Mesodermal cell (in vitro differentiated cells): Measurements from ENCODE around the gene LAPTM5.
"Not testable (repeated sequence)": the region's sequence is repeated elsewhere in the genome, so short reads cannot be mapped to it uniquely, and the experiment has no call there.

ENCODE experiments used
- H3K27ac ChIP-seq: 2 replicates; pipeline ENCODE4 v1.7.0; 2013; ENCODE audit warnings: mild to moderate bottlenecking, low read depth, low read length, moderate library complexity; ENCODE audit not compliant: severe bottlenecking
- H3K36me3 ChIP-seq: 2 replicates; pipeline ENCODE4 v1.7.1; 2013; ENCODE audit warnings: mild to moderate bottlenecking, low read length, moderate library complexity; ENCODE audit not compliant: control insufficient read depth, insufficient read depth
- H3K4me1 ChIP-seq: one replicate; pipeline ENCODE4 v1.7.1; 2013; ENCODE audit warnings: mild to moderate bottlenecking, low read length; ENCODE audit not compliant: insufficient read depth, control insufficient read depth, poor library complexity, severe bottlenecking
- H3K4me3 ChIP-seq: 2 replicates; pipeline ENCODE4 v1.7.0; 2013; ENCODE audit warnings: low read length, control low read depth, mild to moderate bottlenecking; ENCODE audit not compliant: insufficient read depth, poor library complexity, severe bottlenecking; ENCODE audit errors: extremely low read depth
- H3K9me3 ChIP-seq: 2 replicates; pipeline ENCODE4 v1.7.1; 2013; ENCODE audit warnings: mild to moderate bottlenecking, low read length, moderate library complexity; ENCODE audit not compliant: control insufficient read depth
- WGBS, 2 experiments: methylation state at CpG; one replicate each; pipeline ENCODE4 v1.1.5; 2013; ENCODE audit warnings: missing lambda C conversion rate in 2 of 2; ENCODE audit not compliant: insufficient coverage in 2 of 2; 5-methylcytosine and 5-hydroxymethylcytosine counted together

LAPTM5 gene

GRCh38 chr1:30766948-30767347, 9.4 kb upstream of the LAPTM5 start:
- not testable (repeated sequence) for H3K27ac ChIP-seq, H3K36me3 ChIP-seq, H3K9me3 ChIP-seq, H3K4me3 ChIP-seq
- 96 to 98% methylated on average over 7 of the region's 8 CpGs for WGBS, 2 experiments
- peaks cover 23% of the 10 kb centered on the region for H3K4me1 ChIP-seq

- H3K27ac ChIP-seq: peak overlapping the region; percentile 67
- no peaks in the 10 kb centered on the region for H3K9me3 ChIP-seq
- no peak overlapping the region for H3K4me3 ChIP-seq
- H3K4me1 ChIP-seq: peaks cover 32% of the 10 kb centered on the region
- no peaks in the 10 kb centered on the region for H3K36me3 ChIP-seq
- WGBS, 2 experiments: 84 to 90% methylated on average over 12 to 14 of the region's 15 CpGs
Observed at GRCh38 chr1:30765556-30766434, 8.2 kb upstream of the LAPTM5 start.

GRCh38 chr1:30764939-30765555, 7.5 kb upstream of the LAPTM5 start:
- H3K9me3 ChIP-seq: no peaks in the 10 kb centered on the region
- no peaks in the 10 kb centered on the region for H3K36me3 ChIP-seq
- no peak overlapping the region for H3K27ac ChIP-seq
- no peak overlapping the region for H3K4me3 ChIP-seq
- H3K4me1 ChIP-seq: peaks cover 32% of the 10 kb centered on the region
- WGBS, 2 experiments: 91 to 96% methylated on average over 13 to 14 of the region's 18 CpGs

DNA sequence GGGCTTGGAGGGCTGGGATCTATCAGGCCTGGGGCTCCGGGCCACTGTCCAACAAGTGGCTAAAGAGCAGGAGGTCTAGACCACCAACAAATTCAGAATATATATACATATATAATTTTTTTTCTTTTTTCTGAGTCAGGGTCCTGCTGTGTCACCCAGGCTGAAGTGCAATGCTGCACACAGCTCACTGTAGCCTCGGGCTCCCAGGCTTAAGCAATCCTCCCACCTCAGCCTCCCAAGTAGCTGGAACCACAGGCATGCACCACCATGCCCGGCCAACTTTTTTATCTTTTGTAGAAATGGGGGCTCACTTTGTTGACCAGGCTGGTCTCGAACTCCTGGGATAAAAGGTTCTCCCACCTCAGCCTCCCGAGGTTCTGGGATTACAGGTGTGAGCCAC, 6.8 kb upstream of the LAPTM5 start:
- WGBS, 2 experiments: 78 to 100% methylated on average over 2 to 4 of the region's 5 CpGs
- H3K4me3 ChIP-seq: no peak overlapping the region
- no peaks in the 10 kb centered on the region for H3K9me3 ChIP-seq
- peaks cover 32% of the 10 kb centered on the region for H3K4me1 ChIP-seq
- no peaks in the 10 kb centered on the region for H3K36me3 ChIP-seq
- peak overlapping the region; percentile 80 for H3K27ac ChIP-seq

- Histone ChIP-seq H3K4me3 (no peak overlapping the region), H3K27ac (peak overlapping the region; percentile 80), H3K4me1 (peaks cover 32% of the 10 kb centered on the region), H3K9me3 (no peaks in the 10 kb centered on the region), H3K36me3 (no peaks in the 10 kb centered on the region)
- 80 to 85% methylated on average over 7 to 10 of the region's 10 CpGs for WGBS, 2 experiments
Observed at GRCh38 chr1:30763651-30764248, 6.2 kb upstream of the LAPTM5 start.

DNA sequence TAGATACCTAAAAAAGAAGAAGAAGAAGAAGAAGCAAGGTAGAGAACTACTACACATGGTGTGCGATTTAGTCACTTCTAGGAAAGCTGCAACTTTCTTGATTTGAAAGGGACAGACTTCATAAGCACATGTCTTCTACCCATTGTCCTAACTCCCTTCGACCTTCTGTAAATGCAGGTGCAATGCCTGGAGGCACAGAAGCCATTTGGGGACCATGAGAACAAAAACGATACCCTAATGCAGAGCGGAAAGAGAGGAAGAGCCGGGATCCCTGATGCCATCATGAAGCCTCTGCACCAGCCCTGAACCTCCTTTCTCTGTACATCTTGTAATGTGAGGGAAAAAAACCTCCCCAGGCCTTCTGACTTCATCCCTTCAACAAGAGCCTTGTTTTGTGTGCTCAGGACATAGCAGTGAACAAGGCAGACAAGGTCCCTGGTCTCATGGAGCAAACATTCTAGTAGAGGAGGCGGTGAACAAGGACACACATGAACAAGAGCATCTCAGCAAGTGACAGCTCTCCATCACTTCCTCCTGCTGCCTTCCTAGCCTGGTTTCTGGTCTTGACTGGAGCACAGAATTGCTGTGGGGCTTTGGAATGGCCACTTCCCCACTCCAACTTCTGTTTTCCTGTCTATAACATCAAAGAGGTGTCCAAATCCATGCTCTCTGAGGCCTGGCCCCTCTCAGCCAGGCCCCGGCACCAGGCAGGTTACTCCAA, 5.5 kb upstream of the LAPTM5 start:
- WGBS, 2 experiments: 85 to 93% methylated on average over 2 to 6 of the region's 7 CpGs
- H3K27ac ChIP-seq: peak overlapping the region; percentile 80
- no peaks in the 10 kb centered on the region for H3K9me3 ChIP-seq
- peaks cover 32% of the 10 kb centered on the region for H3K4me1 ChIP-seq
- no peaks in the 10 kb centered on the region for H3K36me3 ChIP-seq
- no peak overlapping the region for H3K4me3 ChIP-seq

DNA sequence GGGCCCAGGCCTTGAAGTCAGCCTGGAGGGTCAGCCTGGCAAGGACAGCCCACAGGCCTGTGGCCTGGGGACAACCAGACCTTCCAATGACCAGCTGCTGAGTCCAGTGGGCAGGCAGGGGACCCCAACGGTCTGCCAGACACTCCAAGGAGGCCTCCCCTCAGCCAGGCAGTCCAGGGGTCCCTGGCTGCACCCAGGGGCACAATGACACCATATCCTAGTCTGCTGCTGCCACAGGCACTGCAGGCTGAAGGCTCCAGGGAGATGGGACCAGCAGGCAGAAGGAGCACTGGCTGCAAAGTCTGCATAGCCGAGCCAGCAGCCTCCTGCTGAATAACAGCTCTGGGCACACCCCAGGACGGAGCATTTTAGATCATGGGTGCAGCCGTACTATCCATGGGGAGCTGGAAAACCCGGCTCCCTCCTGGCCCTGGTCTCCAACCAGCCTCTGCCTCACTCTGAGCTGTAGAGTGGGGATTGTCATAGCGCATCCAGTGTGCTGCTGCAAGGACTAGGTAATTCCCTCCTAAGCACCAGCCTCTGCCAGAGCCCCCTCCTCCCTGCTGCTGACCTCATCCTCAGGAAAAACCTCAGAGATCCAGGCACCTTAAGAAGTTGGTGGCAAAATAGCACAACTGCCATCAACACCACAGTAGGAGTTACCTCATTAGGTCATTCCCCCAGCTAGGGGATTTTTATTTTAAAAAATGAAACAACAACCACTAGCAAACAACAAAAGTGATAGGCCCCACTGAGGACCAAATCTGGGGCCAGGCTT, 4.8 kb upstream of the LAPTM5 start:
- H3K4me3 ChIP-seq: no peak overlapping the region
- WGBS, 2 experiments: 82 to 90% methylated on average over 5 to 6 of the region's 6 CpGs
- H3K4me1 ChIP-seq: peaks cover 38% of the 10 kb centered on the region
- no peaks in the 10 kb centered on the region for H3K36me3 ChIP-seq
- H3K9me3 ChIP-seq: no peaks in the 10 kb centered on the region
- H3K27ac ChIP-seq: peak overlapping the region; percentile 72

DNA sequence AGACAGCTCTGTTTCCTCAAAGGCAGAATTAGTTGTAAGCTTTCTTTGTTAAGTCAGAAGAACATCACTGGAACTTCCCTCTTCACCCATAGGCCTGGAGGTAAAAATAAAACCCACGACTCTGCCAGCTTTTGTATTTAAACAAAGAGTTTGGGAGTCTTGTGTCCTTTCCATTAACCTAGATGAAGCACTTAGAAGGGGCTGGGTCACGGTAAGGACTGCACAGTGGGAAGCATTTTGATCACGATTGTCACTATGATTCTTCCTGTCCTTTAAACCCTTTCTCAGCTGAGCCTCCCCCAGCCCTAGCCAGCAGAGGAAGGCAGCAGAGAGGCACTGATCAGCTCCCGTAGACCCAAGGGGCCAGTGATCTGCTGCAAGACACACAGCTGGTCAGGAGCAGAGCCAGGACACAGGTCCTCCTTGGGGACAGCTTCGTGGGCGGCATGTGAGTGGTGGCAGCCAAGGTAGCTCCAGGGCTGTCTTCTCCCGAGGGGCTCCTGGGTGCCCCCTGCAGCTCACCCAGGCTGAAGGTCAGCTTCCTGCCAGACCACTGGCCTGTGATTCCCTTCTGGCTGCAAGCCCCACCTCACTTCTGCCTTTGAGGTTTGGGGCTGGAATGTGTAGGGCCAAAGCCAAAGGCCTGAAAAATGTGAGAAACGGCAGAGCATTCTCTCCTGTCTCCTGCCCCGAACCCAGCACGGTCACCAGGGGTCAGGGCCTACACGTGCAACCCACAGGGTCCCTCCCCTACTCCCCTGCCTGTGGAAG, 4.0 kb upstream of the LAPTM5 start:
- Histone ChIP-seq H3K9me3 (no peaks in the 10 kb centered on the region), H3K4me1 (peaks cover 46% of the 10 kb centered on the region), H3K27ac (peak overlapping the region; percentile 72), H3K4me3 (no peak overlapping the region), H3K36me3 (no peaks in the 10 kb centered on the region)
- 58 to 63% methylated on average over 6 to 9 of the region's 11 CpGs for WGBS, 2 experiments

DNA sequence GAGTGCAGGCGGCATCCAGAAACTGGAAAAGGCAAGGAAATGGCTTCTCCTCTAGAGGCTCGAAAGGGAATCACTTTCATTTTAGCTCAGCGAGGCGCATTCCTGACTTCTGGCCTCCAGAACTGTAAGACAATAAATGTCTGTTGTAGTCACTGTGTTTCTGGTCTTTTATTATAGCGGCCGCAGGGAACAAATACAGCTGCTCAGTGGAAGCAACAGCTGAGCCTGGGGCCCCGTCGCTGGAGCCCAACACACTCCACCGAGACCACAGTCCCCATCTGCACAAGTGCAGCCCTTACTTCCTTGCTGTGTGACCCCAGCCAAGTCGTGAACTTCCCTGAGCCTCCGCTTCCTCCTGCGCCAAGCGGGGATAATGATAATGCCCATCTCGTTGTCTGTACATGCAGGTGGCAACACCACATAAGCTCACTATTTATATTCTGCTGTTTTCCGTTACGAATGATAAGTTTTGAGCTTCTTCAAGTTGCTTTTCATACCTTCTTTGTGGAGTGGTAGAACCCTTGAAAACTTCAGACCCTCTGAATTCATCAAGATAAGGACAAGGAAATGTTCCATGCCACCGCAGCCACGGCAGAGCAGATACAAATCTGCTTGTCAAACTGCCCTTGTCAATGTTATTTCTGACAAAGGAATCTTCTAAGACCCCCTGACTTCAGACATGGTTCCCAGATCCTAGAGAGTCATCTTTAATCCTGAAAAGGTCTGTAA, 3.2 kb upstream of the LAPTM5 start:
- peak overlapping the region; percentile 66 for H3K27ac ChIP-seq
- no peaks in the 10 kb centered on the region for H3K36me3 ChIP-seq
- WGBS, 2 experiments: 92 to 99% methylated on average over 16 of the region's 18 CpGs
- H3K4me1 ChIP-seq: peaks cover 53% of the 10 kb centered on the region
- H3K9me3 ChIP-seq: no peaks in the 10 kb centered on the region
- H3K4me3 ChIP-seq: no peak overlapping the region
